IMR-90 (cell line): Measurements from ENCODE around the gene CLIC5. TPM values are rescaled to one million over a fixed set of nuclear protein-coding genes. Genes with fewer than 3 reads are reported as not detected.

ENCODE experiments used
- ATAC-seq: fragments of 200-7000 bp; cut with Tn5 transposase; 2 replicates; pipeline ENCODE4 v1.9.1; 2020; ENCODE audit warnings: low read depth, mild to moderate bottlenecking, moderate library complexity
- BruUV-seq: library from RNA; stranded (reverse); fragments of 400-500 nt; replicated peaks from 2 replicates; lab custom pipeline; 2021; lab: Mats Ljungman, UMichigan
- CTCF ChIA-PET: fragments of 300-600 bp; formaldehyde crosslinking; extraction: SDS; loops from one replicate; lab custom pipeline; 2021; ENCODE audit warnings: antibody characterized with exemption; lab: Yijun Ruan, JAX
- POLR2A ChIA-PET: fragments of 300-600 bp; sonication (Branson Sonifier 250); formaldehyde crosslinking; loops from one replicate; lab custom pipeline; 2022; ENCODE audit warnings: antibody characterized with exemption; ENCODE audit not compliant: unreplicated experiment; lab: Charles Lee
- DNase-seq: peaks from one replicate; pipeline ENCODE4 v3.0.0; 2013
- H2AFZ ChIP-seq: replicated peaks from 2 replicates; pipeline ENCODE3; 2013; ENCODE audit warnings: low read length, mild to moderate bottlenecking; ENCODE audit not compliant: poor library complexity
- H2AK5ac ChIP-seq: 2 replicates; pipeline ENCODE4 v1.6.1; 2013; ENCODE audit warnings: low read depth, low read length, inconsistent platforms
- H2AK9ac ChIP-seq: replicated peaks from 2 replicates; pipeline ENCODE3; 2013; ENCODE audit warnings: mild to moderate bottlenecking, low read depth, low read length, moderate library complexity; ENCODE audit not compliant: poor library complexity
- H2BK120ac ChIP-seq: 2 replicates; pipeline ENCODE4 v1.6.1; 2013; ENCODE audit warnings: low read depth, low read length, inconsistent platforms
- H2BK15ac ChIP-seq: 3 replicates; pipeline ENCODE4 v1.6.1; 2013; ENCODE audit warnings: low read depth, low read length, inconsistent platforms
- H2BK20ac ChIP-seq: 2 replicates; pipeline ENCODE4 v1.6.1; 2013; ENCODE audit warnings: low read depth, mild to moderate bottlenecking, inconsistent platforms, low read length, moderate library complexity
- H2BK5ac ChIP-seq: 2 replicates; pipeline ENCODE4 v1.6.1; 2013; ENCODE audit warnings: mild to moderate bottlenecking, low read depth, low read length, inconsistent platforms; ENCODE audit not compliant: poor library complexity, severe bottlenecking
- H3K14ac ChIP-seq: replicated peaks from 2 replicates; pipeline ENCODE4 v1.6.1; 2013; ENCODE audit warnings: low read depth, low read length, inconsistent platforms
- H3K18ac ChIP-seq: 2 replicates; pipeline ENCODE4 v1.6.1; 2013; ENCODE audit warnings: low read depth, low read length, control low read depth
- H3K23ac ChIP-seq: 2 replicates; pipeline ENCODE4 v1.6.1; 2013; ENCODE audit warnings: low read depth, low read length, inconsistent platforms
- H3K27ac ChIP-seq: 2 replicates; pipeline ENCODE4 v1.5.1; 2013; ENCODE audit warnings: mild to moderate bottlenecking, control low read depth, low read length; ENCODE audit not compliant: insufficient read depth
- H3K27me3 ChIP-seq: 2 replicates; pipeline ENCODE4 v1.6.1; 2013; ENCODE audit warnings: low read length; ENCODE audit not compliant: control insufficient read depth, insufficient read depth
- H3K36me3 ChIP-seq: 2 replicates; pipeline ENCODE4 v1.6.1; 2013; ENCODE audit warnings: low read length, mixed read lengths; ENCODE audit not compliant: control insufficient read depth, insufficient read depth
- H3K4ac ChIP-seq: 2 replicates; pipeline ENCODE4 v1.6.1; 2013; ENCODE audit warnings: low read depth, low read length, inconsistent platforms
- H3K4me1 ChIP-seq: 2 replicates; pipeline ENCODE4 v1.6.1; 2013; ENCODE audit warnings: low read length, mixed read lengths; ENCODE audit not compliant: control insufficient read depth, insufficient read depth
- H3K4me2 ChIP-seq: 2 replicates; pipeline ENCODE4 v1.6.1; 2013; ENCODE audit warnings: low read depth, mild to moderate bottlenecking, control low read depth, low read length, moderate library complexity
- H3K4me3 ChIP-seq: 2 replicates; pipeline ENCODE4 v1.5.1; 2013; ENCODE audit warnings: low read depth, mild to moderate bottlenecking, control low read depth, low read length, moderate library complexity; ENCODE audit not compliant: insufficient read depth
- H3K56ac ChIP-seq: 2 replicates; pipeline ENCODE4 v1.6.1; 2013; ENCODE audit warnings: low read length, inconsistent platforms; ENCODE audit not compliant: insufficient read depth; ENCODE audit errors: extremely low read depth
- H3K79me1 ChIP-seq, 2 experiments: 2 replicates each; pipeline ENCODE4 v1.6.1; 2013; ENCODE audit warnings: low read length in 2 of 2, inconsistent platforms in 1 of 2, low read depth in 1 of 2
- H3K9ac ChIP-seq: 2 replicates; pipeline ENCODE4 v1.6.1; 2013; ENCODE audit warnings: low read depth, low read length, control low read depth
- H3K9me1 ChIP-seq: 2 replicates; pipeline ENCODE4 v1.6.1; 2013; ENCODE audit warnings: low read length, inconsistent platforms; ENCODE audit not compliant: insufficient read depth
- H3K9me3 ChIP-seq: 2 replicates; pipeline ENCODE4 v1.6.1; 2013; ENCODE audit warnings: low read length; ENCODE audit not compliant: control insufficient read depth, insufficient read depth
- H4K20me1 ChIP-seq: 2 replicates; pipeline ENCODE4 v1.6.1; 2013; ENCODE audit warnings: low read length, inconsistent platforms; ENCODE audit not compliant: insufficient read depth
- H4K5ac ChIP-seq: 2 replicates; pipeline ENCODE4 v1.6.1; 2013; ENCODE audit warnings: mild to moderate bottlenecking, low read depth, low read length, control low read depth
- H4K8ac ChIP-seq, 2 experiments: 2 replicates each; pipeline ENCODE4 v1.6.1; 2013; ENCODE audit warnings: low read depth in 2 of 2, low read length in 2 of 2, control low read depth in 1 of 2, inconsistent platforms in 1 of 2
- H4K91ac ChIP-seq: 2 replicates; pipeline ENCODE4 v1.6.1; 2013; ENCODE audit warnings: low read depth, low read length, inconsistent platforms; ENCODE audit not compliant: insufficient read depth
- FOS ChIP-seq: fragments of 150-350 bp; IDR thresholded peaks from 2 replicates; pipeline ENCODE4 v1.6.1; 2016; ENCODE audit warnings: low read depth, low read length
- dilution Hi-C: fragments of 300-500 bp; cut with HindIII; formaldehyde crosslinking; loops from one replicate; pipeline ENCODE4 v1.14.3; 2018; ENCODE audit warnings: low sequenced_read_pairs; ENCODE audit not compliant: unreplicated experiment
- in situ Hi-C: fragments of 300-500 bp; cut with MboI; formaldehyde crosslinking; loops from 3 replicates; pipeline ENCODE4 v1.14.3; 2019; ENCODE audit warnings: low sequenced_read_pairs, inconsistent platforms, mixed read lengths
- intact Hi-C: fragments of 100-400 bp; cut with micrococcal nuclease; formaldehyde crosslinking; loops from 2 replicates; pipeline ENCODE4 v1.10.0; 2022
- polyA plus RNA-seq, 3 experiments: library from polyadenylated mRNA; depleted of rRNA; stranded (reverse); fragments of >200 nt; gene quantifications; 2 replicates each; pipeline ENCODE4 v1.2.3, GENCODE V29; 2012; ENCODE audit warnings: low replicate concordance in 1 of 3
- total RNA-seq: library from RNA; depleted of rRNA; stranded (reverse); fragments of >200 nt; gene quantifications from 2 replicates; pipeline ENCODE4 v1.2.3, GENCODE V29; 2012

Gene CLIC5
- total and polyA plus RNA-seq, 2 of the 4 experiments (the other 2 are of a cell fraction) = not detected

- no peak overlapping the region for H3K27ac ChIP-seq
- H3K4me2 ChIP-seq = no peak overlapping the region
- no peak overlapping the region for H3K56ac ChIP-seq
- H3K4me1 ChIP-seq = no peaks in the 10 kb centered on the region
- ChIA-PET POLR2A (no interaction called here), CTCF (no interaction called here)
- no peaks in the 10 kb centered on the region for H3K9me3 ChIP-seq
- H3K9me1 ChIP-seq = no peaks in the 10 kb centered on the region
- no peaks in the 10 kb centered on the region for H3K36me3 ChIP-seq
- no peak overlapping the region for H3K18ac ChIP-seq
- intact Hi-C loops (no loop called here), dilution Hi-C loops (no loop called here), in situ Hi-C loops (no loop called here)
- H3K79me1 ChIP-seq = no peaks in the 10 kb centered on the region
- H3K14ac ChIP-seq = no peak overlapping the region
- no peak overlapping the region for H2BK120ac ChIP-seq
- no peak overlapping the region for H3K4me3 ChIP-seq
- H4K20me1 ChIP-seq = no peaks in the 10 kb centered on the region
- no peak overlapping the region for H4K5ac ChIP-seq
- no peak overlapping the region for H2BK20ac ChIP-seq
- TF ChIP-seq FOS = no peak
- no peak for DNase-seq
- no peak overlapping the region for H3K4ac ChIP-seq
- H2AK5ac ChIP-seq = no peak overlapping the region
- no peaks in the 10 kb centered on the region for H3K27me3 ChIP-seq
- ATAC-seq = no peak
- H4K91ac ChIP-seq = no peak overlapping the region
- no TSS peak for BruUV-seq
- H2AFZ ChIP-seq = no peak overlapping the region
- H3K23ac ChIP-seq = no peak overlapping the region
- no peak overlapping the region for H3K9ac ChIP-seq
- no peak overlapping the region for H4K8ac ChIP-seq
- no peak overlapping the region for H2BK15ac ChIP-seq
- no peak overlapping the region for H2AK9ac ChIP-seq
- no peak overlapping the region for H2BK5ac ChIP-seq
These were observed 24.0 kb upstream of the CLIC5 start for GRCh38 chr6:46039646-46040045.
